ENCODE results near the gene IRS1. TPM values are rescaled to one million over a fixed set of nuclear protein-coding genes. Genes with fewer than 3 reads are reported as not detected.

Gene IRS1
- total RNA-seq, 1 experiment from 2014 or later = 15.0 TPM

GRCh38 chr2:226691255-226691654, 108.4 kb downstream of the IRS1 start:
- Histone ChIP-seq H3K79me2 (ENCODE audit: insufficient read depth, low read length) (no peaks in the 10 kb centered on the region), H3K18ac (ENCODE audit: insufficient read length, low read depth, low read length) (no peak overlapping the region), H2BK12ac (ENCODE audit: insufficient read length, low read depth, low read length) (no peak overlapping the region), H2AK5ac (ENCODE audit: insufficient read length, low read length) (no peak overlapping the region), H2AFZ (ENCODE audit: low read length) (no peak overlapping the region), H3K27ac (ENCODE audit: insufficient read length, low read depth, low read length) (no peak overlapping the region), H2BK120ac (ENCODE audit: low read depth, low read length, poor library complexity, severe bottlenecking) (no peak overlapping the region), H4K20me1 (ENCODE audit: control insufficient read depth, insufficient read depth, insufficient read length) (no peaks in the 10 kb centered on the region), H3K27me3 (ENCODE audit: insufficient read depth, low read length) (no peaks in the 10 kb centered on the region), H3K9me3 (ENCODE audit: control insufficient read depth, low read depth, low read length) (no peaks in the 10 kb centered on the region), H2BK5ac (ENCODE audit: insufficient read length, low read length) (no peak overlapping the region), H4K8ac (replicated peaks; ENCODE audit: insufficient read length, low read depth, low read length) (no peak overlapping the region), H3K4me2 (ENCODE audit: insufficient read depth, insufficient read length, low read length) (no peak overlapping the region), H4K91ac (ENCODE audit: insufficient read length, low read depth, low read length) (no peak overlapping the region), H2BK20ac (ENCODE audit: low read depth, low read length, poor library complexity, severe bottlenecking) (no peak overlapping the region), H3K79me1 (ENCODE audit: insufficient read depth, low read depth, low read length, poor library complexity, severe bottlenecking) (no peaks in the 10 kb centered on the region), H3K56ac (ENCODE audit: insufficient read length, low read depth, low read length) (no peak overlapping the region), H3K4ac (ENCODE audit: low read depth, low read length) (no peak overlapping the region), H3K23ac (ENCODE audit: insufficient read length, low read depth, low read length) (no peak overlapping the region), H3T11ph (ENCODE audit: low read length) (no peak overlapping the region), H3K9ac (ENCODE audit: extremely low read depth, insufficient read length, low read length) (no peak overlapping the region), H3K4me1 (ENCODE audit: insufficient read depth, low read length) (peaks cover 9% of the 10 kb centered on the region; the same call in 1 of the 2 replicates), H4K5ac (ENCODE audit: insufficient read length, low read depth, low read length) (no peak overlapping the region), H3K23me2 (ENCODE audit: insufficient read length, low read depth, low read length, poor library complexity, severe bottlenecking) (no peaks in the 10 kb centered on the region), H3K14ac (ENCODE audit: insufficient read depth, low read length) (no peak overlapping the region), H2BK15ac (ENCODE audit: low read depth, low read length) (no peak overlapping the region)
- H3K9me3 Mint-ChIP-seq = no peaks in the 10 kb centered on the region
- peaks cover 25 to 34% of the 10 kb centered on the region in 2 experiments for H3K4me1 Mint-ChIP-seq
- WGBS (ENCODE audit: extremely low coverage, insufficient read length, low lambda C conversion rate) = no CpG with 5 or more reads among the region's 2 CpGs
- no peaks in the 10 kb centered on the region for H3K36me3 Mint-ChIP-seq (ENCODE audit: insufficient read depth in 1 of 3, low read depth in 3 of 3)
- DNase-seq = peak; percentile 27
- no peak overlapping the region for H3K4me3 Mint-ChIP-seq
- H3K27me3 Mint-ChIP-seq (ENCODE audit: low read depth) = no peaks in the 10 kb centered on the region
- TF ChIP-seq CTCF (conservative IDR thresholded peaks at IDR 0.05) = no peak
- peak overlapping the region in 1 of 3 experiments; percentile 31; a peak in 2 of 7 replicates for H3K27ac Mint-ChIP-seq

Measured in H9 (cell line).